ENCODE results near the gene SEPSECS.

DNA sequence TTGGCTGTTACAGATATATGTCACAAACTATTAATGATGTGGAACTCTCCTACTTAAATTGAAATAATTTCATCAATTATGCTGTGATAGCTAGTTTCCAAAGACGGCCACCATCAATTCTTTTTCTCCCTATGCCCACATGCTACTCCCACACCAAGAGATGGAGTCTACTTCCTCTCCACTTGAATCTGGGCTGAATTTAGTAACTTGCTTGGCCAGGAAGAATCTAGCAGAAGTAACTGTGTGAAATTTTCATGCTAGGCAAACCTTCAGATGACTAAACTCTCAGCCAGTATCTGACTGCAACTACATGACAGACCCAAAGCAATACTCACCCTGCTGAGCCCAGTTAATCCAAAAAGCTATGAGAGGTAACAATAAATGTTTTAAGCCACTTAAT, 3.2 kb downstream of the SEPSECS start:
- TF ChIP-seq CTCF (conservative IDR thresholded peaks at IDR 0.05) (no peak), ZFX (IDR thresholded peaks at IDR 0.05) (no peak)
